ENCODE data around the gene SYNRG. TPM values are rescaled to one million over a fixed set of nuclear protein-coding genes. Genes with fewer than 3 reads are reported as not detected.
A peak's percentile ranks its signal among the peaks of the same experiment; 100 is the strongest.
"Not testable (repeated sequence)": the region's sequence is repeated elsewhere in the genome, so short reads cannot be mapped to it uniquely, and the experiment has no call there.

The SYNRG gene
- total RNA-seq, 1 donor from 2014 or later = 44.3 TPM

- DNase-seq (ENCODE audit: low read depth) = no peak
Observed at GRCh38 chr17:37543637-37544052, 65.6 kb downstream of the SYNRG start.

GRCh38 chr17:37541880-37542660 lies 67.1 kb downstream of the SYNRG start:
- peak; percentile 46 for DNase-seq (ENCODE audit: low read depth)

- DNase-seq (ENCODE audit: low read depth) = no peak
Observed at GRCh38 chr17:37538981-37539659, 70.1 kb downstream of the SYNRG start.

GRCh38 chr17:37535906-37536305 lies 73.3 kb downstream of the SYNRG start:
- DNase-seq (ENCODE audit: low read depth) = no peak

- DNase-seq (ENCODE audit: low read depth) = no peak
Observed at GRCh38 chr17:37532756-37533155, 76.5 kb downstream of the SYNRG start.

GRCh38 chr17:37530420-37530819 lies 78.8 kb downstream of the SYNRG start:
- DNase-seq (ENCODE audit: low read depth) = no peak

GRCh38 chr17:37527249-37527851 lies 81.9 kb downstream of the SYNRG start:
- DNase-seq (ENCODE audit: low read depth) = peak; percentile 71

GRCh38 chr17:37523715-37524219 lies 85.5 kb downstream of the SYNRG start:
- no peak for DNase-seq (ENCODE audit: low read depth)

- no peak for DNase-seq (ENCODE audit: low read depth)
Observed at GRCh38 chr17:37521821-37522220, 87.4 kb downstream of the SYNRG start.

- no peak for DNase-seq (ENCODE audit: low read depth)
Observed at GRCh38 chr17:37520174-37520573, 89.0 kb downstream of the SYNRG start.

- no peak for DNase-seq (ENCODE audit: low read depth)
Observed at GRCh38 chr17:37519251-37519985, 89.8 kb downstream of the SYNRG start.

GRCh38 chr17:37518826-37519225 lies 90.4 kb downstream of the SYNRG start:
- DNase-seq (ENCODE audit: low read depth) = no peak

GRCh38 chr17:37517881-37518280 lies 91.3 kb downstream of the SYNRG start:
- DNase-seq (ENCODE audit: low read depth) = no peak

GRCh38 chr17:37516127-37516571 lies 93.1 kb downstream of the SYNRG start:
- no peak for DNase-seq (ENCODE audit: low read depth)

- DNase-seq (ENCODE audit: low read depth) = no peak
Observed at GRCh38 chr17:37513711-37514110, 95.5 kb downstream of the SYNRG start.

- DNase-seq (ENCODE audit: low read depth) = no peak
Observed at GRCh38 chr17:37512442-37513068, 96.7 kb downstream of the SYNRG start.

GRCh38 chr17:37511642-37512041 lies 97.6 kb downstream of the SYNRG start:
- DNase-seq (ENCODE audit: low read depth) = not testable (repeated sequence)

GRCh38 chr17:37510056-37510455 lies 99.2 kb downstream of the SYNRG start:
- DNase-seq (ENCODE audit: low read depth) = no peak

- no peak for DNase-seq (ENCODE audit: low read depth)
Observed at GRCh38 chr17:37507111-37507510, 102.1 kb downstream of the SYNRG start.

GRCh38 chr17:37506678-37507077 lies 102.5 kb downstream of the SYNRG start:
- peak; percentile 35 for DNase-seq (ENCODE audit: low read depth)

GRCh38 chr17:37505333-37505732 lies 103.9 kb downstream of the SYNRG start:
- DNase-seq (ENCODE audit: low read depth) = no peak

Data from renal cortical epithelial cell (primary cell).